ENCODE measurements around the gene CCDC192.

CCDC192 gene

DNA sequence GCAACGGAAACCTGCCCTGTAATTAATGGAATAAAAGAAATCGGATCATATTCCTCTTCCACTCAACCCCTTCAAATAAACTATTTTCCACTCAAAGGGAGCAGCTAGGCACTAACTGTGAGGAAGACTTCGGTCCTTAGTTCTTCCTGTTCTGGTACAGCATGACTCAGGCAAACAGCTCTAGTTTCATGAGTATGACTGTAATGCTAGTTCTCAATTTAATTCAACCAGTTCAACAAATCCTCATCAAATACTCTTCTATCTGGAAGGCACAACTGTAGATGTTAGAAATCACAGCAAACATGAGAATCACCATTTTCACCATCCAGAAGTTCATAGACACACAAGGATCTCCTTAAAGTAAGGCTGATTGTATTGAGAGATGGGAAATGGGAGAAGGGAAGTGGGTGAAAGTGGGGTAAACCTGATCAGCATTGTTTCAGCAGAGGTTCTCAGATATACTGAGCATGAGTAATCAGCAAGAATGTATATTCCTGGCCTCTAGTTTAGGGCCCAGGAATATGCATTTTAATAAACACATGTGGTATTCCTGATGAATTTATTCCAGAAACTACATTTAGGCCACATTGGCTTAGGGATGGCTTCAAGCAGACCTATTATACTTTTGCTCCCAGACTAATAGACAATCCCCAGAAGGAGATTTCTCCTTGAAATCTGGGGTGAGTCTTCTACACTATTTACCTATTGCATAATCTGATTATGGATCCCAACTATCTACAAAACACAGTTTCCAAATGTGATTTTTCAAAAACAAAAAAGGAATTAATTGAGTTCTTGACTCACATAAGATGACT, 239.3 kb downstream of the CCDC192 start:
- TF ChIP-seq TARDBP (IDR thresholded peaks at IDR 0.05), result no peak
- no peak for TF ChIP-seq FOXM1 (IDR thresholded peaks at IDR 0.05; ENCODE audit: borderline replicate concordance)
- no peak for TF ChIP-seq ARNT (IDR thresholded peaks at IDR 0.05)
- TF ChIP-seq SUZ12 (IDR thresholded peaks at IDR 0.05), result no peak
- TF ChIP-seq, protein P1, sequence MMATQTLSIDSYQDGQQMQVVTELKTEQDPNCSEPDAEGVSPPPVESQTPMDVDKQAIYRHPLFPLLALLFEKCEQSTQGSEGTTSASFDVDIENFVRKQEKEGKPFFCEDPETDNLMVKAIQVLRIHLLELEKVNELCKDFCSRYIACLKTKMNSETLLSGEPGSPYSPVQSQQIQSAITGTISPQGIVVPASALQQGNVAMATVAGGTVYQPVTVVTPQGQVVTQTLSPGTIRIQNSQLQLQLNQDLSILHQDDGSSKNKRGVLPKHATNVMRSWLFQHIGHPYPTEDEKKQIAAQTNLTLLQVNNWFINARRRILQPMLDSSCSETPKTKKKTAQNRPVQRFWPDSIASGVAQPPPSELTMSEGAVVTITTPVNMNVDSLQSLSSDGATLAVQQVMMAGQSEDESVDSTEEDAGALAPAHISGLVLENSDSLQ (IDR thresholded peaks at IDR 0.05), result no peak
- TF ChIP-seq CTBP1 (IDR thresholded peaks at IDR 0.05; ENCODE audit: borderline replicate concordance), result no peak
- TF ChIP-seq L3MBTL2 (conservative IDR thresholded peaks at IDR 0.05), result no peak
- no peak for TF ChIP-seq LEF1 (IDR thresholded peaks at IDR 0.05; ENCODE audit: borderline replicate concordance)
- TF ChIP-seq ZNF384 (IDR thresholded peaks at IDR 0.05), result no peak
- TF ChIP-seq FOXA1 (IDR thresholded peaks at IDR 0.05), result no peak
- TF ChIP-seq HDGF (IDR thresholded peaks at IDR 0.05; ENCODE audit: borderline replicate concordance), result no peak
- TF ChIP-seq FOXK2 (IDR thresholded peaks at IDR 0.05), result no peak
- TF ChIP-seq SP1 (IDR thresholded peaks at IDR 0.05), result no peak
- no peak for TF ChIP-seq NFRKB (IDR thresholded peaks at IDR 0.05)
- no peak for TF ChIP-seq BHLHE40 (IDR thresholded peaks at IDR 0.05; ENCODE audit: borderline replicate concordance)
- TF ChIP-seq ELF4 (IDR thresholded peaks at IDR 0.05), result no peak
- ChIA-PET POLR2A (interaction anchor here (0.8 kb wide), 1 partner anchor 140 kb away, joined by 3 read pairs; no protein-coding TSS in a partner anchor), CTCF (no interaction called here)
- no peak for DNase-seq (ENCODE audit: extremely low spot score)

DNA sequence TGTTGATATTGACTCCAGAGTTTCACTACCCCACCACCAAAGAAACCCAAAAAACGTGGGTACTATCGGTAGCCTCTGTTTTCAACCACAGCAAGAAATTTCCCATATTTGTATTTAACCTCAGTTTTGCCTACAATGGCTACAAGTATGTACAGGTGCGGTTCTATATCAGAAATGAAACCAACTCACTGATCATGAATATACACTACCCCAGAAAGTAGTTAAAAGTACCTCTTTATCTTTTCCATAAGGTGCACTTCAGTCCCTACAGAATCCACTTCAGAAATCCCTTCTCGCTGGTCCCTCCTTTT, 239.8 kb downstream of the CCDC192 start:
- ChIA-PET CTCF (no interaction called here), POLR2A (no interaction called here)
- no peak for DNase-seq (ENCODE audit: extremely low spot score)
- TF ChIP-seq, protein P1 (IDR thresholded peaks at IDR 0.05), result no peak
- no peak for TF ChIP-seq FOXA1 (IDR thresholded peaks at IDR 0.05)
- no peak for TF ChIP-seq TARDBP (IDR thresholded peaks at IDR 0.05)
- TF ChIP-seq SP1 (IDR thresholded peaks at IDR 0.05), result no peak
- TF ChIP-seq BHLHE40 (IDR thresholded peaks at IDR 0.05; ENCODE audit: borderline replicate concordance), result no peak
- no peak for TF ChIP-seq ZNF384 (IDR thresholded peaks at IDR 0.05)

DNA sequence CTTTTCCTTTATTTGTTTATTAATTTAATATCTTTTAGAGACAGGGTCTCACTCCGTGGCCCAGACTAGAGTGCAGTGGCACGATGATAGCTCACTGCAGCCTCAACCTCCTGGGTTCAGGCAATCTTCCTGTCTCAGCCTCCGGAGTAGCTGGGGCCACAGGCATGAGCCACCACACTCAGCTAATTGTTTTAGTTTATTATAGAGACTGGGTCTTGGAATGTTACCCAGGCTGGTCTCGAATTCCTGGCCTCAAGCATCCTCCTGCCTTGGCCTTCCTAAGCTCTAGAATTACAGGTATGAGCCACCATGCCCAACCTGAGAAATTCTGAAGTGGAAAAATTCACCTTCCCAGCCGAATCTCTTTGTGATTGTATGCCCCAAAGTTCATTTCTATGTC, 240.9 kb downstream of the CCDC192 start:
- TF ChIP-seq ARNT (IDR thresholded peaks at IDR 0.05) (no peak), FOXK2 (IDR thresholded peaks at IDR 0.05) (no peak), BHLHE40 (IDR thresholded peaks at IDR 0.05; ENCODE audit: borderline replicate concordance) (no peak), NFRKB (IDR thresholded peaks at IDR 0.05) (no peak), LEF1 (IDR thresholded peaks at IDR 0.05; ENCODE audit: borderline replicate concordance) (no peak), SUZ12 (IDR thresholded peaks at IDR 0.05) (no peak), ELF4 (IDR thresholded peaks at IDR 0.05) (no peak), FOXM1 (IDR thresholded peaks at IDR 0.05; ENCODE audit: borderline replicate concordance) (no peak), FOXA1 (IDR thresholded peaks at IDR 0.05) (no peak), ZNF384 (IDR thresholded peaks at IDR 0.05) (no peak), SP1 (IDR thresholded peaks at IDR 0.05) (no peak), CTBP1 (IDR thresholded peaks at IDR 0.05; ENCODE audit: borderline replicate concordance) (no peak), HDGF (IDR thresholded peaks at IDR 0.05; ENCODE audit: borderline replicate concordance) (no peak), TARDBP (IDR thresholded peaks at IDR 0.05) (no peak), L3MBTL2 (conservative IDR thresholded peaks at IDR 0.05) (no peak)
- TF ChIP-seq, protein P1 (IDR thresholded peaks at IDR 0.05), result no peak
- ChIA-PET CTCF (no interaction called here), POLR2A (no interaction called here)
- DNase-seq (ENCODE audit: extremely low spot score), result no peak

DNA sequence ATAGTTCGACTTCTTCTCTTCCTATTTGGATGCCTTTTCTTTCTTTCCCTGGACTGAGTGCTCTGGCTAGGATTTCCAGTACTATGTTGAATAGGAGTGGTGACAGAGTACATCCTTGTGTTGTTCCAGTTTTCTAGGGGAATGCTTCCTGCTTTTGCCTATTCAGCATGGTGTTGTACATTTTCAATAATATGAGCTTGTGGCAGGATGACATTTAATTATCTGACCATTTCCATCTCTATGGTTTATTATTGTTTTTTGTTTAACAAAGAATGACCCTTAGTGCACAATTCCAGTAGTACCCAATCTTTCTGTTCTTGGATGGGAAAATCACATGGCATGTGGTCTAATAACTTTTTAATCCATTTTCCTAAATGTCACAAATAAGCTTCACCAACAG, 244.8 kb downstream of the CCDC192 start:
- TF ChIP-seq, protein P1 (IDR thresholded peaks at IDR 0.05), result no peak
- TF ChIP-seq FOXM1 (IDR thresholded peaks at IDR 0.05; ENCODE audit: borderline replicate concordance), result no peak
- no peak for TF ChIP-seq NFRKB (IDR thresholded peaks at IDR 0.05)
- no peak for TF ChIP-seq BHLHE40 (IDR thresholded peaks at IDR 0.05; ENCODE audit: borderline replicate concordance)
- ChIA-PET POLR2A (no interaction called here), CTCF (no interaction called here)
- DNase-seq (ENCODE audit: extremely low spot score), result no peak

DNA sequence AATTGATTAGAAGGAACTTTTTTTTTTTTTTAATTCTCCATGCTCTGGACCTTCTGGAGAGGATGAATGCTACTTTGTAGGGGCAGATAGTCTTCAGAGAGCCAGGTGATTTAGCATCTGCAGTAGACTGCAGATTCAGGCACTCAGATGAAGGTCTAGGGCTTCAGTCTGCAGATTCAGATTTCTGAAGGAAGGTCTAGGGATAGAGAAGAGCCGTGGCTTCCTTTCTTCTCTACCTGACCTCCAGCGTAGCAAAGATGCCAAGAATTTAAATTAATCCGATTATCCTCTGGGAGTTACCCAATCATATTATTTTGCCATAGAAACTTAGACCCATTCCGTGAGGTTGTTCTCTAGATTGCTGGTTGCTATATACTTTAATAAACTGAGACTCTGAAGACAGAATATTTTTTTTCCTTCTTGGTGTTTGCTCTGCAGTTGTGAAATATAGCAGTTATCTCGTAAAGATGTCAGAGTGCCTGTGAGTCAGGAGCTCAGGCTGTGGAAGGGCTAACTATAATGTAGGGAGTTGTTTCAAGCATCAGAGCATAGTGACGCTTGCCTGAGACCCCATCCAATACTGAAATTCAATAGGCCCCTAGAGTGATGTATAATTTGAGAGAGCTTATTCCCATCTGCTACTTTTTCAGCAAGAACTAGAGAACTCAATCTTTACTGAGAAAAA, 247.7 kb downstream of the CCDC192 start:
- TF ChIP-seq, protein P1 (IDR thresholded peaks at IDR 0.05), result peak; percentile 74
- no peak for TF ChIP-seq FOXA1 (IDR thresholded peaks at IDR 0.05)
- ChIA-PET POLR2A (interaction anchor here (1.5 kb wide), 1 partner anchor 133 kb away, joined by 4 read pairs; no protein-coding TSS in a partner anchor), CTCF (no interaction called here)
- no peak for DNase-seq (ENCODE audit: extremely low spot score)

Data from HEK293T (cell line).